Endothelial cell of umbilical vein (primary cell): ENCODE measurements around the gene PLXNA4.

Source experiments
- EZH2 ChIP-seq: IDR thresholded peaks from 2 replicates; pipeline ENCODE4 v1.6.1; 2012; ENCODE audit warnings: borderline replicate concordance, low read depth, mild to moderate bottlenecking, moderate library complexity, low read length, inconsistent platforms; ENCODE audit not compliant: severe bottlenecking
- FOS ChIP-seq: IDR thresholded peaks from 2 replicates; pipeline ENCODE4 v1.6.1; 2011; ENCODE audit warnings: mild to moderate bottlenecking, low read length, moderate library complexity, borderline replicate concordance; ENCODE audit not compliant: insufficient read depth
- GATA2 ChIP-seq: IDR thresholded peaks from 2 replicates; pipeline ENCODE4 v1.7.0; 2011; ENCODE audit warnings: low read depth, mild to moderate bottlenecking, moderate library complexity, mixed read lengths, low read length; ENCODE audit not compliant: insufficient read length, insufficient read depth
- JUN ChIP-seq: IDR thresholded peaks from 2 replicates; pipeline ENCODE4 v1.6.1; 2011; ENCODE audit warnings: borderline replicate concordance, low read depth; ENCODE audit not compliant: insufficient read length, insufficient read depth
- MAX ChIP-seq: IDR thresholded peaks from 2 replicates; pipeline ENCODE4 v1.6.1; 2011; ENCODE audit not compliant: insufficient read depth, insufficient read length
- MYC ChIP-seq: IDR thresholded peaks from one replicate; pipeline ENCODE4 v1.6.1; 2011; ENCODE audit warnings: mild to moderate bottlenecking, low read depth, low read length
- POLR2A ChIP-seq: IDR thresholded peaks from 2 replicates; pipeline ENCODE4 v1.6.1; 2012; ENCODE audit warnings: low read depth, mild to moderate bottlenecking, control low read depth, low read length
- POLR2AphosphoS5 ChIP-seq: IDR thresholded peaks from 2 replicates; pipeline ENCODE4 v1.6.1; 2012; ENCODE audit warnings: low read depth, mild to moderate bottlenecking, control low read depth, low read length, moderate library complexity; ENCODE audit not compliant: insufficient read depth
- TF ChIP-seq, protein P1 (sequence below), 2 donors: IDR thresholded peaks; 1 replicate in 1 of 2; 2 replicates in 1 of 2; pipeline ENCODE4 v1.5.1; 2011; ENCODE audit warnings: low read length in 2 of 2, mild to moderate bottlenecking in 2 of 2, moderate library complexity in 2 of 2, control low read depth in 1 of 2, inconsistent platforms in 1 of 2, low read depth in 1 of 2; ENCODE audit not compliant: insufficient read depth in 1 of 2; ENCODE audit errors: extremely low read depth in 1 of 2

GRCh38 chr7:132230462-132230861 lies 345.8 kb downstream of the PLXNA4 start:
- TF ChIP-seq POLR2A (no peak), EZH2 (no peak), JUN (no peak), MYC (no peak), POLR2AphosphoS5 (no peak), GATA2 (no peak), MAX (no peak), FOS (no peak)
- TF ChIP-seq, protein P1, sequence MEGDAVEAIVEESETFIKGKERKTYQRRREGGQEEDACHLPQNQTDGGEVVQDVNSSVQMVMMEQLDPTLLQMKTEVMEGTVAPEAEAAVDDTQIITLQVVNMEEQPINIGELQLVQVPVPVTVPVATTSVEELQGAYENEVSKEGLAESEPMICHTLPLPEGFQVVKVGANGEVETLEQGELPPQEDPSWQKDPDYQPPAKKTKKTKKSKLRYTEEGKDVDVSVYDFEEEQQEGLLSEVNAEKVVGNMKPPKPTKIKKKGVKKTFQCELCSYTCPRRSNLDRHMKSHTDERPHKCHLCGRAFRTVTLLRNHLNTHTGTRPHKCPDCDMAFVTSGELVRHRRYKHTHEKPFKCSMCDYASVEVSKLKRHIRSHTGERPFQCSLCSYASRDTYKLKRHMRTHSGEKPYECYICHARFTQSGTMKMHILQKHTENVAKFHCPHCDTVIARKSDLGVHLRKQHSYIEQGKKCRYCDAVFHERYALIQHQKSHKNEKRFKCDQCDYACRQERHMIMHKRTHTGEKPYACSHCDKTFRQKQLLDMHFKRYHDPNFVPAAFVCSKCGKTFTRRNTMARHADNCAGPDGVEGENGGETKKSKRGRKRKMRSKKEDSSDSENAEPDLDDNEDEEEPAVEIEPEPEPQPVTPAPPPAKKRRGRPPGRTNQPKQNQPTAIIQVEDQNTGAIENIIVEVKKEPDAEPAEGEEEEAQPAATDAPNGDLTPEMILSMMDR (IDR thresholded peaks at IDR 0.05; ENCODE audit: extremely low read depth in 1 of 2, insufficient read depth in 1 of 2, low read depth in 1 of 2, low read length in 2 of 2) = no peak
